B cell (primary cell): ENCODE measurements around the gene PRSS36. TPM values are rescaled to one million over a fixed set of nuclear protein-coding genes. Genes with fewer than 3 reads are reported as not detected.

Experiments used
- ATAC-seq: fragments of 200-7000 bp; cut with Tn5 transposase; one replicate; pipeline ENCODE4 v1.10.0; 2021; ENCODE audit warnings: low read depth, mild to moderate bottlenecking, moderate number of reproducible peaks, moderate library complexity
- CTCF ChIA-PET: fragments of 350-600 bp; sonication (Branson Sonifier 250); formaldehyde crosslinking; loops from one replicate; lab custom pipeline; 2021; ENCODE audit warnings: antibody characterized with exemption, inconsistent platforms; lab: Charles Lee
- POLR2A ChIA-PET: fragments of 350-600 bp; sonication (Branson Sonifier 250); formaldehyde crosslinking; loops from one replicate; lab custom pipeline; 2021; ENCODE audit warnings: antibody characterized with exemption; lab: Charles Lee
- DNase-seq: peaks from one replicate; pipeline ENCODE4 v3.0.0; 2013
- H2AFZ ChIP-seq: 2 replicates; pipeline ENCODE4 v1.6.1; 2012; ENCODE audit warnings: mild to moderate bottlenecking, low read depth, low read length; ENCODE audit not compliant: insufficient read depth, poor library complexity, severe bottlenecking
- H3K27ac ChIP-seq, 2 donors: 1 replicate in 1 of 2; 2 replicates in 1 of 2; pipeline ENCODE4 v1.5.1; 2012 to 2013; ENCODE audit warnings: low read length in 2 of 2, mild to moderate bottlenecking in 2 of 2, moderate library complexity in 1 of 2
- H3K27me3 ChIP-seq, 4 experiments: fragments of 200-600 bp in 1 of 4; sonication (generic) in 1 of 4; replicated peaks in 1 of 4; 1 replicate in 2 of 4; 2 replicates in 2 of 4; pipeline versions ENCODE4 v1.6.1 to v1.7.0; 2013 to 2016; ENCODE audit warnings: low read length in 3 of 4, mild to moderate bottlenecking in 2 of 4, mixed read lengths in 1 of 4, moderate library complexity in 1 of 4; ENCODE audit not compliant: insufficient read depth in 4 of 4, control insufficient read depth in 3 of 4; ENCODE audit errors: control extremely low read depth in 1 of 4
- H3K36me3 ChIP-seq, 2 experiments: replicated peaks in 1 of 2; 1 replicate in 1 of 2; 2 replicates in 1 of 2; pipeline versions ENCODE4 v1.6.1 to v1.7.1; 2013; ENCODE audit warnings: low read length in 1 of 2; ENCODE audit not compliant: insufficient read depth in 2 of 2, control insufficient read depth in 1 of 2; ENCODE audit errors: control extremely low read depth in 1 of 2, extremely low read depth in 1 of 2
- H3K4me1 ChIP-seq, 2 donors: fragments of 200-600 bp in 1 of 2; sonication (generic) in 1 of 2; 1 replicate in 1 of 2; 2 replicates in 1 of 2; pipeline versions ENCODE4 v1.5.1 to v1.6.1; 2013 to 2017; ENCODE audit warnings: low read length in 2 of 2; ENCODE audit not compliant: control insufficient read depth in 2 of 2, insufficient read depth in 2 of 2
- H3K4me2 ChIP-seq: replicated peaks from 2 replicates; pipeline ENCODE3; 2012; ENCODE audit warnings: mild to moderate bottlenecking, low read depth, low read length; ENCODE audit not compliant: poor library complexity, severe bottlenecking
- H3K4me3 ChIP-seq, 5 experiments: fragments of 200-600 bp in 1 of 5; sonication (generic) in 1 of 5; 1 replicate in 3 of 5; 2 replicates in 2 of 5; pipeline versions ENCODE4 v1.5.1 to v1.7.0; 2011 to 2016; ENCODE audit warnings: low read length in 4 of 5, mild to moderate bottlenecking in 4 of 5, low read depth in 2 of 5, control low read depth in 1 of 5, moderate library complexity in 1 of 5; ENCODE audit not compliant: insufficient read depth in 1 of 5; ENCODE audit errors: control extremely low read depth in 1 of 5, extremely low read depth in 1 of 5
- H3K79me2 ChIP-seq: fragments of 200-600 bp; sonication (generic); one replicate; pipeline ENCODE4 v1.6.0; 2016; ENCODE audit warnings: low read length; ENCODE audit not compliant: control insufficient read depth, insufficient read depth
- H3K9ac ChIP-seq: fragments of 200-600 bp; sonication (generic); 2 replicates; pipeline ENCODE4 v1.6.1; 2017; ENCODE audit warnings: mild to moderate bottlenecking, low read length, moderate library complexity
- H3K9me3 ChIP-seq, 3 donors: one replicate each; pipeline versions ENCODE4 v1.6.1 to v1.7.1; 2013; ENCODE audit warnings: low read length in 2 of 3; ENCODE audit not compliant: control insufficient read depth in 2 of 3, insufficient read depth in 1 of 3; ENCODE audit errors: control extremely low read depth in 1 of 3
- H4K20me1 ChIP-seq: 2 replicates; pipeline ENCODE4 v1.6.0; 2012; ENCODE audit warnings: mild to moderate bottlenecking, low read length; ENCODE audit not compliant: insufficient read depth, control insufficient read depth, poor library complexity, severe bottlenecking
- H3K27ac Mint-ChIP-seq: one replicate; pipeline ENCODE4 v1.8.0; 2021; ENCODE audit warnings: mixed read lengths
- H3K27me3 Mint-ChIP-seq: one replicate; pipeline ENCODE4 v1.8.0; 2021; ENCODE audit warnings: mixed read lengths
- H3K4me1 Mint-ChIP-seq: one replicate; pipeline ENCODE4 v1.8.0; 2021; ENCODE audit warnings: mixed read lengths
- H3K4me3 Mint-ChIP-seq: one replicate; pipeline ENCODE4 v1.8.0; 2021; ENCODE audit warnings: mixed read lengths
- H3K9me3 Mint-ChIP-seq: one replicate; pipeline ENCODE4 v1.8.0; 2022; ENCODE audit warnings: mixed read lengths; ENCODE audit not compliant: insufficient read depth
- EZH2 ChIP-seq: IDR thresholded peaks from 2 replicates; pipeline ENCODE4 v1.6.1; 2012; ENCODE audit warnings: borderline replicate concordance, low read depth, mild to moderate bottlenecking, moderate library complexity, low read length; ENCODE audit not compliant: insufficient read depth, poor library complexity, severe bottlenecking
- WGBS: methylation state at CpG from one replicate; pipeline ENCODE4 v1.1.5; 2013; ENCODE audit warnings: missing lambda C conversion rate; ENCODE audit not compliant: insufficient coverage; 5-methylcytosine and 5-hydroxymethylcytosine counted together
- intact Hi-C: fragments of 100-400 bp; cut with micrococcal nuclease; formaldehyde crosslinking; loops from one replicate; pipeline ENCODE4 v1.10.0; 2022
- polyA plus RNA-seq: library from polyadenylated mRNA; depleted of rRNA; stranded (reverse); fragments of >200 nt; gene quantifications from 2 replicates; pipeline ENCODE4 v1.2.3, GENCODE V29; 2012
- total RNA-seq, 2 donors: library from RNA; stranded (reverse); fragments of 120-200 nt in 1 of 2; gene quantifications; 1 replicate in 1 of 2; 2 replicates in 1 of 2; pipeline versions ENCODE4 v1.2.3 to v1.2.4, GENCODE V29; 2013 to 2022
- TF ChIP-seq, protein P1 (sequence below): fragments of 200-600 bp; IDR thresholded peaks from one replicate; pipeline ENCODE4 v1.8.0; 2022; ENCODE audit warnings: antibody characterized with exemption, mild to moderate bottlenecking

The PRSS36 gene
- total and polyA plus RNA-seq, 2 donors (not counting 1 experiment from before 2014, with no cell fraction given), result 1.0 to 1.6 TPM

DNA sequence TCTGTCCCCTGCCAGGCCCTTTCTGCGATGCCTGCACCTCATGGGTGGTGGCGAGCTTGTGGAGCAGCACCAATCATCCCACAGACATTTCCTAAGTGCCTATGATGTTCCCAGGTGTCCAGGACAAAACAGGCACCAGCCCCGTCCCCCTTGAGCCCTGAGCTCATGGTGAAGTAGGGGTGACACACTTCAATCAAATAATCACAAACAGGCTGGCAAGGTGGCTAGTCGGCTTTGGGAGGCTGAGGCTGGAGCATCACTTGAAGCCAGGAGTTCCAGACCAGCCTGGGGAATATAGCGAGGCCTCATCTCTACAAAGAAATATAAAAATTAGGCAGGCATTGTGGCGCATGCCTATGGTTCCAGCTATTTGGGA lies 13.6 kb downstream of the PRSS36 start:
- Histone ChIP-seq H3K4me3 (no peak overlapping the region), H3K9me3 (no peaks in the 10 kb centered on the region), H3K9ac (no peak overlapping the region), H3K27ac (no peak overlapping the region), H4K20me1 (no peaks in the 10 kb centered on the region), H3K4me2 (no peak overlapping the region), H3K4me1 (no peaks in the 10 kb centered on the region), H3K36me3 (peaks cover 0 to 14% of the 10 kb centered on the region in 2 experiments), H3K79me2 (no peaks in the 10 kb centered on the region), H2AFZ (no peak overlapping the region), H3K27me3 (no peaks in the 10 kb centered on the region)
- Mint-ChIP-seq H3K4me3 (no peak overlapping the region), H3K9me3 (no peaks in the 10 kb centered on the region), H3K27me3 (no peaks in the 10 kb centered on the region), H3K4me1 (no peaks in the 10 kb centered on the region), H3K27ac (no peak overlapping the region)
- DNase-seq, result no peak
- WGBS, result 100% methylated on average over 2 of the region's 6 CpGs
- ChIA-PET POLR2A (interaction anchor here (1.2 kb wide), 1 partner anchor 9 kb away, joined by 3 read pairs; no protein-coding TSS in a partner anchor), CTCF (no interaction called here)
- TF ChIP-seq, protein P1, sequence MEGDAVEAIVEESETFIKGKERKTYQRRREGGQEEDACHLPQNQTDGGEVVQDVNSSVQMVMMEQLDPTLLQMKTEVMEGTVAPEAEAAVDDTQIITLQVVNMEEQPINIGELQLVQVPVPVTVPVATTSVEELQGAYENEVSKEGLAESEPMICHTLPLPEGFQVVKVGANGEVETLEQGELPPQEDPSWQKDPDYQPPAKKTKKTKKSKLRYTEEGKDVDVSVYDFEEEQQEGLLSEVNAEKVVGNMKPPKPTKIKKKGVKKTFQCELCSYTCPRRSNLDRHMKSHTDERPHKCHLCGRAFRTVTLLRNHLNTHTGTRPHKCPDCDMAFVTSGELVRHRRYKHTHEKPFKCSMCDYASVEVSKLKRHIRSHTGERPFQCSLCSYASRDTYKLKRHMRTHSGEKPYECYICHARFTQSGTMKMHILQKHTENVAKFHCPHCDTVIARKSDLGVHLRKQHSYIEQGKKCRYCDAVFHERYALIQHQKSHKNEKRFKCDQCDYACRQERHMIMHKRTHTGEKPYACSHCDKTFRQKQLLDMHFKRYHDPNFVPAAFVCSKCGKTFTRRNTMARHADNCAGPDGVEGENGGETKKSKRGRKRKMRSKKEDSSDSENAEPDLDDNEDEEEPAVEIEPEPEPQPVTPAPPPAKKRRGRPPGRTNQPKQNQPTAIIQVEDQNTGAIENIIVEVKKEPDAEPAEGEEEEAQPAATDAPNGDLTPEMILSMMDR, result no peak
- TF ChIP-seq EZH2, result no peak
- intact Hi-C loops, result no loop called here
- ATAC-seq, result no peak

DNA sequence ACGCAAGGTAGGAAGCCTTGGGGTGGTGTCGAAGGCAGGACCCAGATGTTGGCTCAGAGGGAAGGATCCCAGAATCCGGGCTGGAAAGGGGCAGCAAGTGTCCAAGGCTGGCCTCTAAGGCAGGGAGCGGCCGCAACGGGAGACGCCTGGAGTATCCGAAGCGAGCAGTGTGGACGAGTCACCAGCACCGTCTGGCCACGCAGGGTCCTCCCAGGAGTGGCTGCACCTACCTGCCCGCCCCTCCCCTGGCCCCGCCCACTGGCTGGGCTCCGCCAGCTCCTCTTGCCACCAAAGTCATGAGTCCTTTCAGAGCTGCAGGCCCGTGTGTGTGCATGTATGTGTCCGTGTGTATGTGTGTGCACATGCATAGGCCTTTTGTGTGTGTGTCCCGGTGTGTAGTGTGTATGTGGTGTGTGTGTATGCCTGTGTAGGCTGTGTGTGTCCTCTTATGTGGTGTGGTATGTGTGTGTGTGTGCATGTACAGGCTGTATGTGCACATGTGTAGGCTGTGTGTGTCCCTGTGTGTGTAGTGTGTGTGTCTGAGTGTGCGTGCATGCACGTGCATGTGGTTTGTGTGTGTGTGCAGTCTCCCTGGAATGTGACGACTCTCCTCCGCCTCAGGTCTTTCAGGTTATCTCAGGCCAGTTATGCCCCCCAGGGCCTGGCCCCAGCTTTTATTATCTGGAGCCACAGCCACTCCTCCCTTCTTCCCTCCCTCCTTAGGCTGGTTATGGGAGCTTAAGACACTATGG lies 14.2 kb downstream of the PRSS36 start, which contains the start of gene PRSS8:
PRSS8 (minus strand) TSS at position 193 of the 752 bp plus-strand sequence. CDS start 229 bp downstream, outside the sequence.
- ATAC-seq, result no peak
- Histone ChIP-seq H2AFZ (no peak within 1 kb of the TSS), H4K20me1 (no peaks in the 10 kb centered on the region), H3K4me3 (no peak within 1 kb of the TSS), H3K27me3 (no peaks in the 10 kb centered on the region), H3K27ac (no peak within 1 kb of the TSS), H3K9ac (no peak within 1 kb of the TSS), H3K79me2 (no peaks in the 10 kb centered on the region), H3K9me3 (no peaks in the 10 kb centered on the region), H3K4me2 (no peak within 1 kb of the TSS), H3K4me1 (no peaks in the 10 kb centered on the region), H3K36me3 (peaks cover 0 to 19% of the 10 kb centered on the region in 2 experiments)
- Mint-ChIP-seq H3K4me1 (no peaks in the 10 kb centered on the region), H3K9me3 (no peaks in the 10 kb centered on the region), H3K27me3 (no peaks in the 10 kb centered on the region), H3K4me3 (no peak within 1 kb of the TSS), H3K27ac (no peak within 1 kb of the TSS)
- CTCF ChIA-PET, result no interaction called here
- TF ChIP-seq, protein P1, result no peak
- no peak for TF ChIP-seq EZH2
- peak; percentile 5 for DNase-seq
- intact Hi-C loops, result no loop called here
- POLR2A ChIA-PET, result interaction anchor here (1.2 kb wide), 1 partner anchor 8 kb away, joined by 3 read pairs; no protein-coding TSS in a partner anchor
- WGBS, result 92% methylated on average over 18 of the region's 22 CpGs
